Stimulated activated CD4-positive, alpha-beta T cell treated with anti-CD3 and anti-CD28 coated beads, Interleukin-1b, Interleukin-23, amount 100 ng/mL, for 24 hours (primary cell): ENCODE results near the gene SEC14L2.
A peak's percentile ranks its signal among the peaks of the same experiment; 100 is the strongest.
"Not testable (repeated sequence)": the region's sequence is repeated elsewhere in the genome, so short reads cannot be mapped to it uniquely, and the experiment has no call there.

Experiments used
- DNase-seq, 4 experiments: peaks; one replicate each; pipeline ENCODE4 v3.0.0-alpha.2; 2020; ENCODE audit warnings: low read depth in 4 of 4, low spot score in 1 of 4

SEC14L2 gene

GRCh38 chr22:30375312-30375849 is 21.4 kb upstream of the SEC14L2 start:
- no peak for DNase-seq

GRCh38 chr22:30380011-30380410 is 16.8 kb upstream of the SEC14L2 start:
- DNase-seq: no peak

- DNase-seq: no peak
Measured at GRCh38 chr22:30381264-30381663, 15.6 kb upstream of the SEC14L2 start.

GRCh38 chr22:30382340-30382739 is 14.5 kb upstream of the SEC14L2 start:
- DNase-seq: no peak

GRCh38 chr22:30383061-30383460 is 13.8 kb upstream of the SEC14L2 start:
- DNase-seq: no peak

GRCh38 chr22:30385942-30386341 is 10.9 kb upstream of the SEC14L2 start:
- no peak for DNase-seq

- no peak for DNase-seq
Measured at GRCh38 chr22:30386608-30386959, 10.2 kb upstream of the SEC14L2 start.

- peak; percentile 57 to 74 (median 63) for DNase-seq
Measured at GRCh38 chr22:30386960-30387827, 9.6 kb upstream of the SEC14L2 start, which contains the start of gene RNF215. Gene RNF215, minus strand, starts transcription at chr22:30387411. Its CDS starts 98 bp downstream, at chr22:30387313.

GRCh38 chr22:30390974-30391691 is 5.7 kb upstream of the SEC14L2 start:
- peak; percentile 51 to 70 (median 58) for DNase-seq

GRCh38 chr22:30392661-30393321 is 4.0 kb upstream of the SEC14L2 start:
- DNase-seq: no peak

GRCh38 chr22:30393322-30393680 is 3.5 kb upstream of the SEC14L2 start:
- no peak for DNase-seq

- no peak for DNase-seq
Measured at GRCh38 chr22:30393885-30394284, 2.9 kb upstream of the SEC14L2 start.

- no peak for DNase-seq
Measured at GRCh38 chr22:30397656-30398635, 1.1 kb downstream of the SEC14L2 start.

- no peak for DNase-seq
Measured at GRCh38 chr22:30398685-30399680, 2.2 kb downstream of the SEC14L2 start.

GRCh38 chr22:30399718-30400117 is 2.9 kb downstream of the SEC14L2 start:
- no peak for DNase-seq

- DNase-seq: no peak
Measured at GRCh38 chr22:30400159-30400558, 3.3 kb downstream of the SEC14L2 start.

- DNase-seq: not testable (repeated sequence)
Measured at GRCh38 chr22:30401024-30401423, 4.2 kb downstream of the SEC14L2 start.

GRCh38 chr22:30402028-30402765 is 5.4 kb downstream of the SEC14L2 start:
- DNase-seq: no peak

GRCh38 chr22:30402766-30403104 is 5.9 kb downstream of the SEC14L2 start:
- DNase-seq: not testable (repeated sequence)
